HG02870 (cell line): ENCODE data around the gene IKZF2.
A peak's percentile ranks its signal among the peaks of the same experiment; 100 is the strongest.

Source experiments
- ATAC-seq: cut with Tn5 transposase; IDR thresholded peaks from one replicate; pipeline ENCODE4 v1.9.1; 2021; ENCODE audit warnings: mild to moderate bottlenecking, moderate library complexity; ENCODE audit not compliant: unreplicated experiment

IKZF2 gene

GRCh38 chr2:213010106-213010779 lies 141.2 kb downstream of the IKZF2 start:
- ATAC-seq = peak; percentile 58

GRCh38 chr2:213007290-213007838 lies 144.0 kb downstream of the IKZF2 start:
- ATAC-seq = no peak

- ATAC-seq = no peak
Observed at GRCh38 chr2:213004197-213004821, 147.1 kb downstream of the IKZF2 start.

- ATAC-seq = peak; percentile 42
Observed at GRCh38 chr2:213002383-213002782, 149.0 kb downstream of the IKZF2 start.

GRCh38 chr2:213001297-213001910 lies 150.0 kb downstream of the IKZF2 start:
- ATAC-seq = no peak

GRCh38 chr2:212998626-212999359 lies 152.6 kb downstream of the IKZF2 start:
- no peak for ATAC-seq

GRCh38 chr2:212997526-212998020 lies 153.8 kb downstream of the IKZF2 start:
- no peak for ATAC-seq

GRCh38 chr2:212995920-212996319 lies 155.5 kb downstream of the IKZF2 start:
- ATAC-seq = no peak

- no peak for ATAC-seq
Observed at GRCh38 chr2:212994976-212995375, 156.4 kb downstream of the IKZF2 start.

- peak; percentile 90 for ATAC-seq
Observed at GRCh38 chr2:212991120-212991519, 160.3 kb downstream of the IKZF2 start.

- ATAC-seq = peak; percentile 76
Observed at GRCh38 chr2:212990697-212991096, 160.7 kb downstream of the IKZF2 start.

GRCh38 chr2:212987492-212987891 lies 163.9 kb downstream of the IKZF2 start:
- no peak for ATAC-seq

- no peak for ATAC-seq
Observed at GRCh38 chr2:212984129-212984528, 167.3 kb downstream of the IKZF2 start.

GRCh38 chr2:212979799-212980198 lies 171.6 kb downstream of the IKZF2 start:
- ATAC-seq = no peak

- ATAC-seq = no peak
Observed at GRCh38 chr2:212979046-212979612, 172.3 kb downstream of the IKZF2 start.

- ATAC-seq = no peak
Observed at GRCh38 chr2:212977152-212977551, 174.3 kb downstream of the IKZF2 start.

- ATAC-seq = no peak
Observed at GRCh38 chr2:212975333-212975732, 176.1 kb downstream of the IKZF2 start.

GRCh38 chr2:212974692-212975091 lies 176.7 kb downstream of the IKZF2 start:
- no peak for ATAC-seq

GRCh38 chr2:212973347-212973746 lies 178.1 kb downstream of the IKZF2 start:
- ATAC-seq = no peak

- no peak for ATAC-seq
Observed at GRCh38 chr2:212970132-212970531, 181.3 kb downstream of the IKZF2 start.
